ENCODE measurements around the gene CFAP74.

Gene CFAP74

DNA sequence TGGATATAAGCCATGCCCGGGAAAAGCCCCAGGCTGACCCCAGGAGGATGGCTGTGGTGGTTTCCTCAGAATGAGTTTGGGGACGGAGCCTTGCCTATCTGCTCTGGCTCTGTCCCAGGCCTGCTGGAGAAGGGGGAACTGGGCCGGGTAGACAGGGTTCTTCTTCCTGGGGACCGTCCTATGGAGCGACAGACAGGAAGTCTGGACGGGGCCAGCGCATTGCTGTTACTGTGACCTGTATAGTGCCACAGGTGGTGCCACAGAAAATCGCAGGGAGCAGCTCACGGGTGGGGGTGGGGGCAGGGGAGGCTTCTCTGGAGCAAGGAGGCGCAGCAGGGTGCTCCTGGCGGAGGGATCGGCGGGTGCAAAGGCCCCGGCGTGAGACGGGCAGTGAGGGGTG is 36.4 kb downstream of the CFAP74 start:
- no peak for DNase-seq

GRCh38 chr1:1966071-1966740 is 37.4 kb downstream of the CFAP74 start:
- no peak for DNase-seq

DNA sequence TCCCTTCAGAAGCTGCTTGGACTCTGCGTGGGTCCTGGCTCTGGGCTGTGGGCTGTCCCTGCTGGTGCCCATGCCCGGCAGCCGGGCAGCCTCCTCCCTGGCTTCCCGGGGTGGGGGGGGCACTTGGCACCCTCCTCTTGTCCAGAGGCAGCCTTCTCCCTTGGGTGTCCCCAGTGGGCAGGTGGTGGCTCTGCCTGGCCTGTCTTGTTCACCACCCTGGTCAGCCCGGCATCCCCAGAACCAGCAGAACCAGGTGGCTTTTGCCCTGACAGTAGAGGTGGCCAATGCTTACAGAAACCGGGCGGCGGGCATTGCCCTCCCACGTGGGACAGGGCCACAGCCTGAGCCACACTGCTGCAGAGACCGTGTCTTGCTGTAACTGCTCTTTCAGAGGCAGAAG is 38.0 kb downstream of the CFAP74 start:
- no peak for DNase-seq

GRCh38 chr1:1964811-1965210 is 38.8 kb downstream of the CFAP74 start:
- no peak for DNase-seq

- no peak for DNase-seq
Measured at GRCh38 chr1:1963570-1963969, 40.0 kb downstream of the CFAP74 start.

DNA sequence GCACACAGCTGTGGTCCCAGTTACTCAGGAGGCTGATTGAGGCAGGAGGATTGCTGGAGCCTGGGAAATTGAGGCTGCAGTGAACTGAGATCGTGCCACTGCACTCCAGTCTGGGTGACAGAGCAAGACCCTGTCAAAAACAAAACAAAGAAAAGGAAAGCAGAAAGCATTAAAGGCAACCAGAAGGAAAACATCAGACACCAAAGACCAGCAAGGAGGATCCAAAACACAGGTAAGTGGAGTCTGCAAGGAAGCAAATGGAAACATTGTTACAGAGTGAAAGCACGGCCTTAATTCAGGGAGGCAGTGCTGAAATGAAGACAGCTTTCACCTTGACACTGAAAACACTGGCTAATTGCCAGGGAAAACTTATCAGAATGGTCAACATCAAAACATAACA is 40.8 kb downstream of the CFAP74 start:
- no peak for DNase-seq

GRCh38 chr1:1960480-1961196 is 42.9 kb downstream of the CFAP74 start:
- no peak for DNase-seq

GRCh38 chr1:1959840-1960479 is 43.6 kb downstream of the CFAP74 start:
- peak; percentile 36 for DNase-seq

GRCh38 chr1:1959459-1959839 is 44.1 kb downstream of the CFAP74 start:
- DNase-seq = no peak

DNA sequence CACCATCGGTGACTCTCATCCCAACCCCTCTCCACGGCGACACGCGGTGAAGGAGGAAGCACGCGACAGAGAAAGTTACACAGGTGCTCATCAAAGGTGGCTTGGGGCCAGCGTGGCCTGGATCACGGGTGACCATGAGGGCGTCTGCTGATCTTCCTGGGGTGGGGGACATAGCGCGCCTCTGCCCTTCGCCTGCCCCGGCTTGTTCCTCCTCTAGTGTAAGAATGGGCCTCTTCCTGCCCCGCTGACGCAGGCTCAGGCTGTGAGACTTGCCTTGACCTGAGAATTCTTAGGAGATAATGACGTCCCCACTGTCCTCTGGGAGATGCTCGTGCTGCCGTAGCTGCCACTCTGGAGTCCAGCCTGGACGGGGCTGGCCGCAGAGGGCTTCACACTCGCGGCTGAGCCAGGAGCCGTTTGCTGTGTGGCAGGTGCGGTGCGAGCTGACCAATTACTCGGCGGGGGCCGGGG is 45.5 kb downstream of the CFAP74 start:
- DNase-seq = no peak

DNA sequence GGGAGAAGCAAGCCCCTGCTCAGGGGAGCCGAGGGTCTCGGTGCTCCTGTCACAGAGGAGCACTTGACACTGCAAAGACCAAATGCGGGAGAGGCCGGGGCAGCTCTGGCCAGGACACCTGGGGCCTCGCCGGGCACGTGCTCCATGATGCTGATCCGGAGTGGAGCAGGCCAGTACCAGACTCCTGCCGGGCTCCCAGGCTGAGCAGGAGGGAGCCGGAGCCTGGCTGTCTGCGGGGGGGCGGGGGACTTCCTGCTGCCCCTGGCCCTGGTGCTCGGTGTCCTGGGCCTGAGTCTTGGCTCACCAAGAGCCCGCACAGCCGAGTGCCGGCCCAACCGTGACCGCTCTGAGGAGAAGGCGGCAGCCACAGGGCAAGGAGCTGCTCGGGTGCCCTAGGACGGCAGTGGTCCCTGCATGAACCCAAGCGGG is 46.0 kb downstream of the CFAP74 start:
- DNase-seq = no peak

- no peak for DNase-seq
Measured at GRCh38 chr1:1956586-1957532, 46.7 kb downstream of the CFAP74 start.

- DNase-seq = no peak
Measured at GRCh38 chr1:1956101-1956500, 47.5 kb downstream of the CFAP74 start.

GRCh38 chr1:1955621-1956094 is 47.9 kb downstream of the CFAP74 start:
- no peak for DNase-seq

GRCh38 chr1:1954831-1955441 is 48.6 kb downstream of the CFAP74 start:
- no peak for DNase-seq

DNA sequence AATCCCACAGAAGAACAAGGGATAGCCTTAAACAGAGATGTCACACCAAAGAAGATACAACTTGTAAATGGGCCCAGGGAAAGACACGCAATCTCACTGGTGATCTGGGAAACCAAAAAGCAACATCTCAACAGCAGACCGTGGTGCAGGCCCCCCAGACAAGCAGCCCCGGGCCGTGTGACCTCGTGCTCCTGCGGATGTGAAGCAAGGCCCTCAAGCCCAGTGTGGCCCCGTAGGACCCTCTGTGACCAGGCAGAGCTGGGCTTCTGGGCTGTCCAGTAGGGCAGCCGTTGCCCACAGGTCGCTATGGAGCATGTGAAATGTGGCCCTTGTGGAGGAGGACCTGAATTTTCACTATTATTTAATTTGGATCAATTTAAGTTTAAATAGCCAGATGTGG is 49.6 kb downstream of the CFAP74 start:
- no peak for DNase-seq

GRCh38 chr1:1950940-1951339 is 52.6 kb downstream of the CFAP74 start:
- no peak for DNase-seq

- DNase-seq = no peak
Measured at GRCh38 chr1:1948783-1949182, 54.8 kb downstream of the CFAP74 start.

DNA sequence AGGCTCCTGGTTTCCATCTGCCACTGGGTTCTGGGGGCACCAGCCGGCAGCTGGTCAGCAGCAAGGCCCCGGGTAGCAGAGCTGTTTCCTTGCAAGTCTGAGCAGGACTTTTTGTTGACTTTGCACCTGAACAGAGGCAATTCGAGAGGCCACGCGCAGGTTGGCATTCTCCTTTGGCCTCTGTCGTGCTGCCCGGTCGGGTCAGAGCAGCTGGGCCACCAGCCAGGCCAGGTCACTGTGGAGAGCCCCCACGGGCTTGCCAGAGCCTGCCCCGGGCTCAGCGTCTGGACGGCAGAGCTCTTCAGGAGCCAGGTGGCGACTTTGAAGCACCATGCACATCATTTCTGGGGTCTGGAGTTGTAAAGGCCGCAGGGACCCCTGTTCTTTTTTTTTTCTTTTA is 56.1 kb downstream of the CFAP74 start:
- no peak for DNase-seq

GRCh38 chr1:1946540-1946939 is 57.0 kb downstream of the CFAP74 start:
- DNase-seq = no peak

GRCh38 chr1:1945782-1946393 is 57.7 kb downstream of the CFAP74 start:
- DNase-seq = no peak

Data from effector CD4-positive, alpha-beta T cell (primary cell).